ENCODE measurements around the gene EDIL3. TPM values are rescaled to one million over a fixed set of nuclear protein-coding genes. Genes with fewer than 3 reads are reported as not detected.

Gene EDIL3
- total and polyA plus RNA-seq, 9 of the 15 experiments (the other 6 are each of a cell fraction or from before 2014, with no cell fraction given) = 0.09 TPM; not detected in 8

DNA sequence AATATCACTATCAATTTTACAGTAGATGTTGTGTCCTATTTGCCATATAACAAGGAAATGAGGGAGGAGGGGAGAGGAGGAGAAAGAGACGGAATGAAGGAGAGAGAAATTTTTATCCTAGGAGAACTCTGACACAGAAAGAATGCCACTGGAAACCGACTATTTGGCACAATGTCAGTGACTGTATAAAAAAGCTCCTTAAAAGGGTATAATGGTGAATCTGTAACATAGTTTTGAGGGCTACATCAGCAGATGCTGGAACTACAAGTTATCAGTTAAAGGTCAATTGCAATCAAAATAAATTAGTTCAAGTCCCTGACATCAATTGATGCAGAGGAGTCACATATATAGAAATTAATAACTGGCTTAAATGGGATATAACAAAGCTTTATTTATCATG, 5.7 kb downstream of the EDIL3 start:
- Histone ChIP-seq H3K4me3 (no peak overlapping the region), H3K9me1 (ENCODE audit: control insufficient read depth, insufficient read depth, low read length) (no peaks in the 10 kb centered on the region), H3K36me3 (ENCODE audit: control insufficient read depth, insufficient read depth, low read length) (no peaks in the 10 kb centered on the region), H3K9me3 (replicated peaks; ENCODE audit: control insufficient read depth, insufficient read depth, low read depth, low read length) (no peaks in the 10 kb centered on the region), H3K27me3 (ENCODE audit: control insufficient read depth in 2 of 2, insufficient read depth in 2 of 2, low read length in 2 of 2) (no peaks in the 10 kb centered on the region), H3K4me2 (ENCODE audit: insufficient read depth, low read length) (no peak overlapping the region), H3K79me2 (ENCODE audit: control insufficient read depth, insufficient read depth, low read length) (no peaks in the 10 kb centered on the region), H3K4me1 (replicated peaks in 1 of 2; ENCODE audit: control insufficient read depth in 2 of 2, insufficient read depth in 2 of 2, low read length in 2 of 2) (no peaks in the 10 kb centered on the region), H3K9ac (ENCODE audit: insufficient read depth in 1 of 2, low read depth in 2 of 2, low read length in 2 of 2) (no peak overlapping the region), H2AFZ (ENCODE audit: low read depth, low read length) (no peak overlapping the region), H3K27ac (ENCODE audit: extremely low read depth, low read depth, low read length) (no peak overlapping the region), H4K20me1 (replicated peaks; ENCODE audit: control insufficient read depth, insufficient read depth, low read length) (no peaks in the 10 kb centered on the region)
- ATAC-seq = no peak
- intact Hi-C loops (cut with micrococcal nuclease) = no loop called here
- no peak for FAIRE-seq
- ChIA-PET CTCF (ENCODE audit: low intra/inter-chr PET ratio) (no interaction called here), POLR2A (no interaction called here)
- in situ Hi-C loops (cut with MboI) = no loop called here
- WGBS (ENCODE audit: insufficient coverage, low coverage, missing lambda C conversion rate) = 0% methylated on average over 2 of the region's 2 CpGs
- DNase-seq (ENCODE audit: extremely low read depth in 1 of 4, low spot score in 3 of 4) = no peak
- no TSS peak for BruUV-seq (replicated peaks)
- TF ChIP-seq XRCC4 (IDR thresholded peaks at IDR 0.05; ENCODE audit: extremely low read depth, insufficient read depth, insufficient read length) (no peak), NUFIP1 (IDR thresholded peaks at IDR 0.05; ENCODE audit: partially characterized antibody) (no peak), TAL1 (IDR thresholded peaks at IDR 0.05) (no peak), SRSF1 (IDR thresholded peaks at IDR 0.05; ENCODE audit: low read depth, low read length) (no peak), TARDBP (IDR thresholded peaks at IDR 0.05) (no peak), RBFOX2 (IDR thresholded peaks at IDR 0.05; ENCODE audit: low read depth, low read length) (no peak), MED1 (CRISPR knock-in tag; IDR thresholded peaks at IDR 0.05; ENCODE audit: borderline replicate concordance) (no peak), NELFE (IDR thresholded peaks at IDR 0.05; ENCODE audit: insufficient read depth, insufficient read length) (no peak), CBX5 (IDR thresholded peaks at IDR 0.05; ENCODE audit: borderline replicate concordance, low read depth) (no peak), BRF1 (IDR thresholded peaks at IDR 0.05; ENCODE audit: borderline replicate concordance, extremely low read depth, insufficient read length) (no peak), ZNF431 (CRISPR knock-in tag; IDR thresholded peaks at IDR 0.05) (no peak), POLR2B (IDR thresholded peaks at IDR 0.05; ENCODE audit: low read depth, partially characterized antibody) (no peak), ARID2 (IDR thresholded peaks at IDR 0.05) (no peak)
- TF ChIP-seq, protein P1, sequence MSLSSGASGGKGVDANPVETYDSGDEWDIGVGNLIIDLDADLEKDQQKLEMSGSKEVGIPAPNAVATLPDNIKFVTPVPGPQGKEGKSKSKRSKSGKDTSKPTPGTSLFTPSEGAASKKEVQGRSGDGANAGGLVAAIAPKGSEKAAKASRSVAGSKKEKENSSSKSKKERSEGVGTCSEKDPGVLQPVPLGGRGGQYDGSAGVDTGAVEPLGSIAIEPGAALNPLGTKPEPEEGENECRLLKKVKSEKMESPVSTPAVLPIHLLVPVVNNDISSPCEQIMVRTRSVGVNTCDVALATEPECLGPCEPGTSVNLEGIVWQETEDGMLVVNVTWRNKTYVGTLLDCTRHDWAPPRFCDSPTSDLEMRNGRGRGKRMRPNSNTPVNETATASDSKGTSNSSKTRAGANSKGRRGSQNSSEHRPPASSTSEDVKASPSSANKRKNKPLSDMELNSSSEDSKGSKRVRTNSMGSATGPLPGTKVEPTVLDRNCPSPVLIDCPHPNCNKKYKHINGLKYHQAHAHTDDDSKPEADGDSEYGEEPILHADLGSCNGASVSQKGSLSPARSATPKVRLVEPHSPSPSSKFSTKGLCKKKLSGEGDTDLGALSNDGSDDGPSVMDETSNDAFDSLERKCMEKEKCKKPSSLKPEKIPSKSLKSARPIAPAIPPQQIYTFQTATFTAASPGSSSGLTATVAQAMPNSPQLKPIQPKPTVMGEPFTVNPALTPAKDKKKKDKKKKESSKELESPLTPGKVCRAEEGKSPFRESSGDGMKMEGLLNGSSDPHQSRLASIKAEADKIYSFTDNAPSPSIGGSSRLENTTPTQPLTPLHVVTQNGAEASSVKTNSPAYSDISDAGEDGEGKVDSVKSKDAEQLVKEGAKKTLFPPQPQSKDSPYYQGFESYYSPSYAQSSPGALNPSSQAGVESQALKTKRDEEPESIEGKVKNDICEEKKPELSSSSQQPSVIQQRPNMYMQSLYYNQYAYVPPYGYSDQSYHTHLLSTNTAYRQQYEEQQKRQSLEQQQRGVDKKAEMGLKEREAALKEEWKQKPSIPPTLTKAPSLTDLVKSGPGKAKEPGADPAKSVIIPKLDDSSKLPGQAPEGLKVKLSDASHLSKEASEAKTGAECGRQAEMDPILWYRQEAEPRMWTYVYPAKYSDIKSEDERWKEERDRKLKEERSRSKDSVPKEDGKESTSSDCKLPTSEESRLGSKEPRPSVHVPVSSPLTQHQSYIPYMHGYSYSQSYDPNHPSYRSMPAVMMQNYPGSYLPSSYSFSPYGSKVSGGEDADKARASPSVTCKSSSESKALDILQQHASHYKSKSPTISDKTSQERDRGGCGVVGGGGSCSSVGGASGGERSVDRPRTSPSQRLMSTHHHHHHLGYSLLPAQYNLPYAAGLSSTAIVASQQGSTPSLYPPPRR (CRISPR knock-in tag; IDR thresholded peaks at IDR 0.05; ENCODE audit: borderline replicate concordance) = no peak
- TF ChIP-seq, protein P2, sequence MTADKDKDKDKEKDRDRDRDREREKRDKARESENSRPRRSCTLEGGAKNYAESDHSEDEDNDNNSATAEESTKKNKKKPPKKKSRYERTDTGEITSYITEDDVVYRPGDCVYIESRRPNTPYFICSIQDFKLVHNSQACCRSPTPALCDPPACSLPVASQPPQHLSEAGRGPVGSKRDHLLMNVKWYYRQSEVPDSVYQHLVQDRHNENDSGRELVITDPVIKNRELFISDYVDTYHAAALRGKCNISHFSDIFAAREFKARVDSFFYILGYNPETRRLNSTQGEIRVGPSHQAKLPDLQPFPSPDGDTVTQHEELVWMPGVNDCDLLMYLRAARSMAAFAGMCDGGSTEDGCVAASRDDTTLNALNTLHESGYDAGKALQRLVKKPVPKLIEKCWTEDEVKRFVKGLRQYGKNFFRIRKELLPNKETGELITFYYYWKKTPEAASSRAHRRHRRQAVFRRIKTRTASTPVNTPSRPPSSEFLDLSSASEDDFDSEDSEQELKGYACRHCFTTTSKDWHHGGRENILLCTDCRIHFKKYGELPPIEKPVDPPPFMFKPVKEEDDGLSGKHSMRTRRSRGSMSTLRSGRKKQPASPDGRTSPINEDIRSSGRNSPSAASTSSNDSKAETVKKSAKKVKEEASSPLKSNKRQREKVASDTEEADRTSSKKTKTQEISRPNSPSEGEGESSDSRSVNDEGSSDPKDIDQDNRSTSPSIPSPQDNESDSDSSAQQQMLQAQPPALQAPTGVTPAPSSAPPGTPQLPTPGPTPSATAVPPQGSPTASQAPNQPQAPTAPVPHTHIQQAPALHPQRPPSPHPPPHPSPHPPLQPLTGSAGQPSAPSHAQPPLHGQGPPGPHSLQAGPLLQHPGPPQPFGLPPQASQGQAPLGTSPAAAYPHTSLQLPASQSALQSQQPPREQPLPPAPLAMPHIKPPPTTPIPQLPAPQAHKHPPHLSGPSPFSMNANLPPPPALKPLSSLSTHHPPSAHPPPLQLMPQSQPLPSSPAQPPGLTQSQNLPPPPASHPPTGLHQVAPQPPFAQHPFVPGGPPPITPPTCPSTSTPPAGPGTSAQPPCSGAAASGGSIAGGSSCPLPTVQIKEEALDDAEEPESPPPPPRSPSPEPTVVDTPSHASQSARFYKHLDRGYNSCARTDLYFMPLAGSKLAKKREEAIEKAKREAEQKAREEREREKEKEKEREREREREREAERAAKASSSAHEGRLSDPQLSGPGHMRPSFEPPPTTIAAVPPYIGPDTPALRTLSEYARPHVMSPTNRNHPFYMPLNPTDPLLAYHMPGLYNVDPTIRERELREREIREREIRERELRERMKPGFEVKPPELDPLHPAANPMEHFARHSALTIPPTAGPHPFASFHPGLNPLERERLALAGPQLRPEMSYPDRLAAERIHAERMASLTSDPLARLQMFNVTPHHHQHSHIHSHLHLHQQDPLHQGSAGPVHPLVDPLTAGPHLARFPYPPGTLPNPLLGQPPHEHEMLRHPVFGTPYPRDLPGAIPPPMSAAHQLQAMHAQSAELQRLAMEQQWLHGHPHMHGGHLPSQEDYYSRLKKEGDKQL (CRISPR knock-in tag; IDR thresholded peaks at IDR 0.05; ENCODE audit: borderline replicate concordance) = no peak

Measured in K562 (cell line).